K562 (cell line): ENCODE measurements around the gene SLC35D2. TPM values are rescaled to one million over a fixed set of nuclear protein-coding genes. Genes with fewer than 3 reads are reported as not detected.

Experiments
- AFF1 ChIP-seq, 2 experiments: fragments of 450-650 bp; IDR thresholded peaks; 2 replicates each; pipeline ENCODE4 v1.6.1; 2018; ENCODE audit warnings: mild to moderate bottlenecking in 2 of 2, low read depth in 1 of 2; ENCODE audit not compliant: partially characterized antibody in 2 of 2
- ELF1 ChIP-seq: fragments of 200-800 bp; sonication (Bioruptor generic); IDR thresholded peaks from 2 replicates; pipeline ENCODE4 v1.6.1; 2016; ENCODE audit warnings: missing genetic modification characterization, missing compliant biosample characterization
- EZH2 ChIP-seq: IDR thresholded peaks from 2 replicates; pipeline ENCODE4 v1.6.1; 2012; ENCODE audit warnings: low read depth, mild to moderate bottlenecking, inconsistent platforms, low read length, borderline replicate concordance
- HEY1 ChIP-seq: fragments of 250-450 bp; sonication (Bioruptor Pico); IDR thresholded peaks from 2 replicates; pipeline ENCODE4 v1.5.0; 2020; ENCODE audit warnings: mild to moderate bottlenecking, moderate library complexity, borderline replicate concordance
- JUND ChIP-seq, 2 experiments: IDR thresholded peaks; 2 replicates in 1 of 2; 3 replicates in 1 of 2; pipeline ENCODE4 v1.6.1; 2011; ENCODE audit warnings: borderline replicate concordance in 2 of 2, low read depth in 2 of 2, low read length in 2 of 2, improper control_type of control experiment in 1 of 2, missing biosample characterization in 1 of 2, missing genetic modification characterization in 1 of 2, missing genetic modification reagents in 1 of 2
- KLF1 ChIP-seq: fragments of 450-650 bp; IDR thresholded peaks from 2 replicates; pipeline ENCODE4 v1.6.1; 2016; ENCODE audit warnings: missing genetic modification characterization, missing compliant biosample characterization
- KLF13 ChIP-seq: fragments of 450-650 bp; IDR thresholded peaks from 2 replicates; pipeline ENCODE4 v1.6.1; 2016; ENCODE audit warnings: missing genetic modification characterization, low read depth, mild to moderate bottlenecking, missing compliant biosample characterization, moderate library complexity, borderline replicate concordance
- MXD1 ChIP-seq: fragments of 250-450 bp; sonication (Bioruptor Pico); IDR thresholded peaks from 2 replicates; pipeline ENCODE4 v1.8.0; 2021; ENCODE audit warnings: borderline replicate concordance, mild to moderate bottlenecking, moderate library complexity; ENCODE audit not compliant: poor library complexity, severe bottlenecking
- RNF2 ChIP-seq: sonication (generic); IDR thresholded peaks from 2 replicates; pipeline ENCODE4 v1.6.1; 2016
- TRIM28 ChIP-seq: fragments of 450-650 bp; IDR thresholded peaks from 2 replicates; pipeline ENCODE4 v1.6.1; 2017
- ZC3H4 ChIP-seq: sonication (generic); formaldehyde crosslinking; IDR thresholded peaks from 2 replicates; pipeline ENCODE4 v1.9.0; 2021; ENCODE audit warnings: missing genetic modification reagents, borderline replicate concordance
- ZFX ChIP-seq: sonication (generic); formaldehyde crosslinking; IDR thresholded peaks from 2 replicates; pipeline ENCODE4 v1.8.0; 2022; ENCODE audit warnings: mild to moderate bottlenecking, missing genetic modification reagents, moderate library complexity
- ZNF263 ChIP-seq: sonication (generic); formaldehyde crosslinking; IDR thresholded peaks from 2 replicates; pipeline ENCODE4 v1.8.0; 2022; ENCODE audit warnings: mild to moderate bottlenecking, missing genetic modification reagents, borderline replicate concordance
- ZNF280B ChIP-seq: fragments of 250-450 bp; sonication (Bioruptor Pico); IDR thresholded peaks from 2 replicates; pipeline ENCODE4 v1.5.1; 2021; ENCODE audit warnings: mild to moderate bottlenecking
- ZNF431 ChIP-seq: sonication (generic); formaldehyde crosslinking; IDR thresholded peaks from 2 replicates; pipeline ENCODE4 v1.8.0; 2022; ENCODE audit warnings: mild to moderate bottlenecking, missing genetic modification reagents
- ZNF592 ChIP-seq: fragments of 450-650 bp; IDR thresholded peaks from 2 replicates; pipeline ENCODE4 v1.6.1; 2017; ENCODE audit warnings: antibody characterized with exemption, mild to moderate bottlenecking
- polyA plus RNA-seq, 8 experiments: library from polyadenylated mRNA; depleted of rRNA in 4 of 8; stranded (reverse) in 5 of 8; unstranded in 3 of 8; fragments of >200 nt; fragmentation: Nextera tagmentation in 2 of 8; fragmentation: Illumina TruSeq in 1 of 8; extraction: Ambion mirVana in 2 of 8; extraction: Trizol in 1 of 8; gene quantifications; 2 replicates each; pipeline versions ENCODE4 v1.2.1 to v1.2.3, GENCODE V29; 2011 to 2014; ENCODE audit warnings: inconsistent platforms in 1 of 8, missing spikeins in 1 of 8
- total RNA-seq, 7 experiments: library from RNA; depleted of rRNA in 6 of 7; stranded (reverse); fragments of >200 nt in 6 of 7; fragmentation: Illumina TruSeq in 2 of 7; extraction: Trizol in 2 of 7; gene quantifications; 2 replicates each; pipeline versions ENCODE4 v1.2.1 to v1.2.3, GENCODE V29; 2011 to 2021; ENCODE audit warnings: low replicate concordance in 1 of 7

SLC35D2 gene
- total and polyA plus RNA-seq, 9 of the 15 experiments (the other 6 are each of a cell fraction or from before 2014, with no cell fraction given): 2.9 to 14.9 (median 11.7) TPM

GRCh38 chr9:96418920-96419690, 35.6 kb upstream of the SLC35D2 start (continued):
- TF ChIP-seq ZNF280B (CRISPR knock-in tag) (no peak), ZNF592 (peak; percentile 74; the same call in 1 of the 2 replicates), KLF1 (tag) (no peak), TRIM28 (no peak), RNF2 (peak; percentile 61), KLF13 (tag) (no peak), ZNF263 (CRISPR knock-in tag) (peak; percentile 44), HEY1 (CRISPR knock-in tag) (no peak), ZFX (CRISPR knock-in tag) (peak; percentile 85), AFF1 (IDR thresholded peaks at IDR 0.05; ENCODE audit: low read depth in 1 of 2, partially characterized antibody in 2 of 2) (peak in 1 of 2 experiments; percentile 6), JUND (IDR thresholded peaks at IDR 0.05; ENCODE audit: borderline replicate concordance, low read depth, low read length) (0 out of 2 replicates have a peak, but pooled peaks have one; percentile 24), JUND (tag; IDR thresholded peaks at IDR 0.05; ENCODE audit: borderline replicate concordance, low read depth, low read length) (no peak), EZH2 (no peak), ZC3H4 (CRISPR knock-in tag) (no peak), ELF1 (tag) (peak; percentile 92), MXD1 (CRISPR knock-in tag) (no peak), ZNF431 (no peak)
